ENCODE results near the gene ACOT8. TPM values are rescaled to one million over a fixed set of nuclear protein-coding genes. Genes with fewer than 3 reads are reported as not detected.
"Not testable (repeated sequence)": the region's sequence is repeated elsewhere in the genome, so short reads cannot be mapped to it uniquely, and the experiment has no call there.

ACOT8 gene
- total RNA-seq, 1 experiment from 2014 or later, result 37.9 TPM

- Mint-ChIP-seq H3K9me3 (ENCODE audit: low read depth, unreplicated experiment) (no peaks in the 10 kb centered on the region), H3K27ac (ENCODE audit: unreplicated experiment) (no peak overlapping the region), H3K36me3 (ENCODE audit: insufficient read depth, unreplicated experiment) (peaks cover 37% of the 10 kb centered on the region), H3K4me1 (ENCODE audit: low read depth, unreplicated experiment) (peaks cover 13% of the 10 kb centered on the region), H3K27me3 (ENCODE audit: unreplicated experiment) (no peaks in the 10 kb centered on the region), H3K4me3 (ENCODE audit: low read depth, unreplicated experiment) (no peak overlapping the region)
- peak; percentile 85 for DNase-seq
- CTCF ChIA-PET, result interaction anchor here (0.6 to 1.9 kb wide), 8 partner anchors 9 to 438 kb away, joined by 3 to 12 read pairs (median 4); no protein-coding TSS in a partner anchor
- no TSS peak for BruUV-seq (replicated peaks)
- TF ChIP-seq, protein P1, sequence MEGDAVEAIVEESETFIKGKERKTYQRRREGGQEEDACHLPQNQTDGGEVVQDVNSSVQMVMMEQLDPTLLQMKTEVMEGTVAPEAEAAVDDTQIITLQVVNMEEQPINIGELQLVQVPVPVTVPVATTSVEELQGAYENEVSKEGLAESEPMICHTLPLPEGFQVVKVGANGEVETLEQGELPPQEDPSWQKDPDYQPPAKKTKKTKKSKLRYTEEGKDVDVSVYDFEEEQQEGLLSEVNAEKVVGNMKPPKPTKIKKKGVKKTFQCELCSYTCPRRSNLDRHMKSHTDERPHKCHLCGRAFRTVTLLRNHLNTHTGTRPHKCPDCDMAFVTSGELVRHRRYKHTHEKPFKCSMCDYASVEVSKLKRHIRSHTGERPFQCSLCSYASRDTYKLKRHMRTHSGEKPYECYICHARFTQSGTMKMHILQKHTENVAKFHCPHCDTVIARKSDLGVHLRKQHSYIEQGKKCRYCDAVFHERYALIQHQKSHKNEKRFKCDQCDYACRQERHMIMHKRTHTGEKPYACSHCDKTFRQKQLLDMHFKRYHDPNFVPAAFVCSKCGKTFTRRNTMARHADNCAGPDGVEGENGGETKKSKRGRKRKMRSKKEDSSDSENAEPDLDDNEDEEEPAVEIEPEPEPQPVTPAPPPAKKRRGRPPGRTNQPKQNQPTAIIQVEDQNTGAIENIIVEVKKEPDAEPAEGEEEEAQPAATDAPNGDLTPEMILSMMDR (IDR thresholded peaks at IDR 0.05; ENCODE audit: unreplicated experiment), result peak; percentile 94
- intact Hi-C loops (cut with micrococcal nuclease; ENCODE audit: unreplicated experiment), result loop anchor here (2.0 kb wide), 1 partner anchor 164 kb away; no protein-coding TSS in a partner anchor
Observed at GRCh38 chr20:45798935-45799642, 58.1 kb downstream of the ACOT8 start.

- CTCF ChIA-PET, result not testable (repeated sequence)
- intact Hi-C loops (cut with micrococcal nuclease; ENCODE audit: unreplicated experiment), result loop anchor here (2.0 kb wide), 1 partner anchor 165 kb away; no protein-coding TSS in a partner anchor
Observed at GRCh38 chr20:45797955-45798354, 59.2 kb downstream of the ACOT8 start.

GRCh38 chr20:45797510-45797909, 59.7 kb downstream of the ACOT8 start:
- H3K4me3 Mint-ChIP-seq (ENCODE audit: low read depth, unreplicated experiment); DNase-seq; intact Hi-C loops (cut with micrococcal nuclease; ENCODE audit: unreplicated experiment); H3K27ac Mint-ChIP-seq (ENCODE audit: unreplicated experiment); H3K9me3 Mint-ChIP-seq (ENCODE audit: low read depth, unreplicated experiment); BruUV-seq (replicated peaks); H3K27me3 Mint-ChIP-seq (ENCODE audit: unreplicated experiment); CTCF ChIA-PET: not testable (repeated sequence)
- Mint-ChIP-seq H3K4me1 (ENCODE audit: low read depth, unreplicated experiment) (peaks cover 20% of the 10 kb centered on the region), H3K36me3 (ENCODE audit: insufficient read depth, unreplicated experiment) (peaks cover 50% of the 10 kb centered on the region)

More at GRCh38 chr20:45797955-45798354, 59.2 kb downstream of the ACOT8 start:
- not testable (repeated sequence) for H3K9me3 Mint-ChIP-seq (ENCODE audit: low read depth, unreplicated experiment); DNase-seq; BruUV-seq (replicated peaks); H3K27me3 Mint-ChIP-seq (ENCODE audit: unreplicated experiment); H3K27ac Mint-ChIP-seq (ENCODE audit: unreplicated experiment); H3K4me3 Mint-ChIP-seq (ENCODE audit: low read depth, unreplicated experiment)
- peaks cover 16% of the 10 kb centered on the region for H3K4me1 Mint-ChIP-seq (ENCODE audit: low read depth, unreplicated experiment)
- H3K36me3 Mint-ChIP-seq (ENCODE audit: insufficient read depth, unreplicated experiment), result peaks cover 47% of the 10 kb centered on the region

DNA sequence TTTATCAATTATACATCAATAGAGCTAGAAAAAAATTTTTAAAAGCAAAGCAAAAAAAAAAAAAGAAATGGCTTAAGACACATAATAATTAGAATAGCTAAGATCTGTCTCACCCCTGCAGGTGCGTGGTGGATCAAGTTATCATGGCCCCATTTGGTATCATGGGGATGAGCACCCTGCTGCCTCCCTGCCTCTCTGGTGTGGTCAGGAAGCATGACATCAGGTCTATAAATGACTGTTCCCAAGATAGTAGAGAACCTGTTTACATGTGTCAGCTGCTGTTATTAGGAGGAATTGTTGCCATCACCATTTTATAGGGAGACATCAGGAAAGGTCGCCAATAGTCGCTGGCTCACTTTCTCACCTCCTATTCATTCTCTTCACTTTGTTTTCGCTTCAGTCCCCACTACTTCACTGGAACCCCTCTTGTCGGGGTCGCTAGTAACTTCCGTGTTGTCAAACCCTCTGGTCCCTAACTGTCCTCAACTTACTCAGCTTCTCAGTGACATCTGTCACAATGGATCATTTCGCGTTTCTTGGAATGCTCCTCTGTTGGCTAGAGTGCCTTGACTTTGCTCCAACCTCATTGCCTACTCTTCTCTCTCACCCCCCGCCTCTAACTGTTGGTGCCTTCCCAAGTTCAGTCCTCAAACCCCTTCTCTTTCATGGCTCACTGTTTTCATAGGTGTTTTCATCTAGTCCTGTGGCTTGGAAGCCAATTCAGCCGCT, 60.7 kb downstream of the ACOT8 start:
- no peaks in the 10 kb centered on the region for H3K9me3 Mint-ChIP-seq (ENCODE audit: low read depth, unreplicated experiment)
- no peak overlapping the region for H3K27ac Mint-ChIP-seq (ENCODE audit: unreplicated experiment)
- BruUV-seq (replicated peaks), result no TSS peak
- DNase-seq, result no peak
- H3K27me3 Mint-ChIP-seq (ENCODE audit: unreplicated experiment), result no peaks in the 10 kb centered on the region
- intact Hi-C loops (cut with micrococcal nuclease; ENCODE audit: unreplicated experiment), result no loop called here
- peaks cover 51% of the 10 kb centered on the region for H3K36me3 Mint-ChIP-seq (ENCODE audit: insufficient read depth, unreplicated experiment)
- TF ChIP-seq, protein P1 (IDR thresholded peaks at IDR 0.05; ENCODE audit: unreplicated experiment), result no peak
- no peak overlapping the region for H3K4me3 Mint-ChIP-seq (ENCODE audit: low read depth, unreplicated experiment)
- CTCF ChIA-PET, result interaction anchor here (0.7 kb wide), 1 partner anchor 174 kb away, joined by 3 read pairs; no protein-coding TSS in a partner anchor
- peaks cover 22% of the 10 kb centered on the region for H3K4me1 Mint-ChIP-seq (ENCODE audit: low read depth, unreplicated experiment)

- Mint-ChIP-seq H3K4me1 (ENCODE audit: low read depth, unreplicated experiment) (peaks cover 8% of the 10 kb centered on the region), H3K9me3 (ENCODE audit: low read depth, unreplicated experiment) (no peaks in the 10 kb centered on the region), H3K36me3 (ENCODE audit: insufficient read depth, unreplicated experiment) (peaks cover 40% of the 10 kb centered on the region), H3K4me3 (ENCODE audit: low read depth, unreplicated experiment) (peak overlapping the region; percentile 76), H3K27ac (ENCODE audit: unreplicated experiment) (peak overlapping the region; percentile 85), H3K27me3 (ENCODE audit: unreplicated experiment) (peaks cover 14% of the 10 kb centered on the region)
- intact Hi-C loops (cut with micrococcal nuclease; ENCODE audit: unreplicated experiment), result no loop called here
- TF ChIP-seq, protein P1 (IDR thresholded peaks at IDR 0.05; ENCODE audit: unreplicated experiment), result no peak
- no peak for DNase-seq
- BruUV-seq (replicated peaks), result TSS peak; percentile 64
- CTCF ChIA-PET, result interaction anchor here (1.3 to 1.4 kb wide), 2 partner anchors 12 to 13 kb away, joined by 7 to 11 read pairs; no protein-coding TSS in a partner anchor
Observed at GRCh38 chr20:45792317-45793118, 64.7 kb downstream of the ACOT8 start.

Data from Calu3 (cell line).